Measurements from ENCODE around the gene TMEM131L. TPM values are rescaled to one million over a fixed set of nuclear protein-coding genes. Genes with fewer than 3 reads are reported as not detected.

Gene TMEM131L
- total and polyA plus RNA-seq, 9 donors, result 3.6 to 18.4 (median 10.7) TPM

- Histone ChIP-seq H3K9me3 (no peaks in the 10 kb centered on the region), H3K27ac (no peak overlapping the region), H3K27me3 (no peaks in the 10 kb centered on the region), H3K36me3 (no peaks in the 10 kb centered on the region), H3K4me1 (ENCODE audit: insufficient read depth) (no peaks in the 10 kb centered on the region), H3K4me3 (no peak overlapping the region)
- DNase-seq, result no peak
- intact Hi-C loops (cut with DNase I), result loop anchor here in 3 of 4 donors (2.0 to 10.0 kb wide), 4 partner anchors 232 to 435 kb away; partner anchors contain the start of gene MND1 (in 3 of the 3)
- TF ChIP-seq EP300 (IDR thresholded peaks at IDR 0.05) (no peak), POLR2A (IDR thresholded peaks at IDR 0.05) (no peak)
- TF ChIP-seq, protein P1, sequence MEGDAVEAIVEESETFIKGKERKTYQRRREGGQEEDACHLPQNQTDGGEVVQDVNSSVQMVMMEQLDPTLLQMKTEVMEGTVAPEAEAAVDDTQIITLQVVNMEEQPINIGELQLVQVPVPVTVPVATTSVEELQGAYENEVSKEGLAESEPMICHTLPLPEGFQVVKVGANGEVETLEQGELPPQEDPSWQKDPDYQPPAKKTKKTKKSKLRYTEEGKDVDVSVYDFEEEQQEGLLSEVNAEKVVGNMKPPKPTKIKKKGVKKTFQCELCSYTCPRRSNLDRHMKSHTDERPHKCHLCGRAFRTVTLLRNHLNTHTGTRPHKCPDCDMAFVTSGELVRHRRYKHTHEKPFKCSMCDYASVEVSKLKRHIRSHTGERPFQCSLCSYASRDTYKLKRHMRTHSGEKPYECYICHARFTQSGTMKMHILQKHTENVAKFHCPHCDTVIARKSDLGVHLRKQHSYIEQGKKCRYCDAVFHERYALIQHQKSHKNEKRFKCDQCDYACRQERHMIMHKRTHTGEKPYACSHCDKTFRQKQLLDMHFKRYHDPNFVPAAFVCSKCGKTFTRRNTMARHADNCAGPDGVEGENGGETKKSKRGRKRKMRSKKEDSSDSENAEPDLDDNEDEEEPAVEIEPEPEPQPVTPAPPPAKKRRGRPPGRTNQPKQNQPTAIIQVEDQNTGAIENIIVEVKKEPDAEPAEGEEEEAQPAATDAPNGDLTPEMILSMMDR (IDR thresholded peaks at IDR 0.05), result no peak
- WGBS, 3 donors, result 83 to 90% (median 84%) methylated on average over 5 of the region's 5 CpGs
Observed at GRCh38 chr4:153577053-153577452, 110.9 kb downstream of the TMEM131L start.

- Histone ChIP-seq H3K4me1 (ENCODE audit: insufficient read depth) (no peaks in the 10 kb centered on the region), H3K27me3 (no peaks in the 10 kb centered on the region), H3K36me3 (no peaks in the 10 kb centered on the region), H3K27ac (no peak overlapping the region), H3K4me3 (no peak overlapping the region), H3K9me3 (no peaks in the 10 kb centered on the region)
- intact Hi-C loops (cut with DNase I), result loop anchor here in 3 of 4 donors (5.0 to 10.0 kb wide), 3 partner anchors 237 to 437 kb away; partner anchors contain the start of gene MND1 (in 2 of the 3)
- TF ChIP-seq, protein P1 (IDR thresholded peaks at IDR 0.05), result no peak
- no peak for TF ChIP-seq POLR2A (IDR thresholded peaks at IDR 0.05)
- TF ChIP-seq EP300 (IDR thresholded peaks at IDR 0.05), result no peak
- 82 to 84% (median 83%) methylated on average over 4 of the region's 4 CpGs for WGBS, 3 donors
- no peak for DNase-seq
Observed at GRCh38 chr4:153579410-153579809, 113.2 kb downstream of the TMEM131L start.

DNA sequence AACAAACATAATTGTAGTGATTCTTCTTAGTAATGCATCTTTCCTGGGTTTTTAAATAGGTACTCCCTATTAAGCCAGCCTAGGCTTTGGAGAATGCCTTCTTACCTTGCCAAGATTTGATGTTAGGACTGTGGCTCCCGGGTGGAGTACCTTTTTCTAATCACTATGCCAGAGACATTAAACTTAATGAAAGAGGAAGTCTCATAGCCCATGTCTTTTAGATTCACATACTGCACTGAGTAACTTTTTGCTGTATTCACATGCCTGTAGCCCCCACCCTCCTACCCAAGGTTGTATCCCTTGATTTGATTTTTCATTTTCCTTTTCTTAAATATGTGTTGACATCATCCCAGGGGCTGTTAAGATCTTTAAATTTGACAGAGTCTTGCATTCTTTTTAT lies 113.7 kb downstream of the TMEM131L start:
- Histone ChIP-seq H3K27ac (no peak overlapping the region), H3K27me3 (no peaks in the 10 kb centered on the region), H3K36me3 (no peaks in the 10 kb centered on the region), H3K4me3 (no peak overlapping the region), H3K4me1 (ENCODE audit: insufficient read depth) (no peaks in the 10 kb centered on the region), H3K9me3 (no peaks in the 10 kb centered on the region)
- no peak for DNase-seq
- intact Hi-C loops (cut with DNase I), result loop anchor here in 3 of 4 donors (5.0 to 10.0 kb wide), 3 partner anchors 238 to 438 kb away; partner anchors contain the start of gene MND1 (in 2 of the 3)
- 53 to 81% (median 68%) methylated on average over 1 of the region's 1 CpG for WGBS, 3 donors
- TF ChIP-seq, protein P1 (IDR thresholded peaks at IDR 0.05), result no peak
- TF ChIP-seq EP300 (IDR thresholded peaks at IDR 0.05) (no peak), POLR2A (IDR thresholded peaks at IDR 0.05) (no peak)

GRCh38 chr4:153582954-153583702 lies 117.0 kb downstream of the TMEM131L start:
- TF ChIP-seq EP300 (IDR thresholded peaks at IDR 0.05), result no peak
- TF ChIP-seq, protein P1 (IDR thresholded peaks at IDR 0.05), result no peak
- no peak for TF ChIP-seq POLR2A (IDR thresholded peaks at IDR 0.05)
- H3K27me3 ChIP-seq, result no peaks in the 10 kb centered on the region
- H3K4me3 ChIP-seq, result no peak overlapping the region
- intact Hi-C loops (cut with DNase I), result no loop called here
- no peak for DNase-seq
- H3K9me3 ChIP-seq, result no peaks in the 10 kb centered on the region
- WGBS, 3 donors, result 76 to 85% (median 78%) methylated on average over 2 of the region's 2 CpGs
- H3K4me1 ChIP-seq (ENCODE audit: insufficient read depth), result no peaks in the 10 kb centered on the region
- H3K36me3 ChIP-seq, result no peaks in the 10 kb centered on the region
- no peak overlapping the region for H3K27ac ChIP-seq
